ENCODE data around the gene CDKN1C.

GRCh38 chr11:2902784-2903671 is 17.5 kb upstream of the CDKN1C start:
- TF ChIP-seq POLR2A (IDR thresholded peaks at IDR 0.05) = no peak
- TF ChIP-seq, protein P1, sequence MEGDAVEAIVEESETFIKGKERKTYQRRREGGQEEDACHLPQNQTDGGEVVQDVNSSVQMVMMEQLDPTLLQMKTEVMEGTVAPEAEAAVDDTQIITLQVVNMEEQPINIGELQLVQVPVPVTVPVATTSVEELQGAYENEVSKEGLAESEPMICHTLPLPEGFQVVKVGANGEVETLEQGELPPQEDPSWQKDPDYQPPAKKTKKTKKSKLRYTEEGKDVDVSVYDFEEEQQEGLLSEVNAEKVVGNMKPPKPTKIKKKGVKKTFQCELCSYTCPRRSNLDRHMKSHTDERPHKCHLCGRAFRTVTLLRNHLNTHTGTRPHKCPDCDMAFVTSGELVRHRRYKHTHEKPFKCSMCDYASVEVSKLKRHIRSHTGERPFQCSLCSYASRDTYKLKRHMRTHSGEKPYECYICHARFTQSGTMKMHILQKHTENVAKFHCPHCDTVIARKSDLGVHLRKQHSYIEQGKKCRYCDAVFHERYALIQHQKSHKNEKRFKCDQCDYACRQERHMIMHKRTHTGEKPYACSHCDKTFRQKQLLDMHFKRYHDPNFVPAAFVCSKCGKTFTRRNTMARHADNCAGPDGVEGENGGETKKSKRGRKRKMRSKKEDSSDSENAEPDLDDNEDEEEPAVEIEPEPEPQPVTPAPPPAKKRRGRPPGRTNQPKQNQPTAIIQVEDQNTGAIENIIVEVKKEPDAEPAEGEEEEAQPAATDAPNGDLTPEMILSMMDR (IDR thresholded peaks at IDR 0.05) = no peak
